HL-60 (cell line): ENCODE results near the gene ENPP1.

Experiments used
- DNase-seq, 2 experiments: peaks; one replicate each; pipeline ENCODE4 v3.0.0-alpha.2; 2010 to 2020; ENCODE audit warnings: low read depth in 1 of 2, low spot score in 1 of 2
- H3K27ac ChIP-seq: fragments of 250-450 bp; sonication (Bioruptor Pico); replicated peaks from 2 replicates; pipeline ENCODE4 v1.5.1; 2020; ENCODE audit warnings: mild to moderate bottlenecking, moderate library complexity
- H3K27me3 ChIP-seq: fragments of 250-450 bp; sonication (Bioruptor Pico); 2 replicates; pipeline ENCODE4 v1.5.1; 2021; ENCODE audit warnings: mild to moderate bottlenecking, moderate library complexity; ENCODE audit not compliant: insufficient read depth, poor library complexity, severe bottlenecking
- H3K4me3 ChIP-seq: replicated peaks from 2 replicates; pipeline ENCODE4 v1.5.1; 2011; ENCODE audit warnings: mild to moderate bottlenecking, control low read depth, low read length; ENCODE audit not compliant: insufficient read depth
- CTCF ChIP-seq: IDR thresholded peaks from one replicate; pipeline ENCODE4 v1.5.1; 2011; ENCODE audit warnings: low read length, control low read depth, inconsistent platforms; ENCODE audit not compliant: insufficient read depth
- GABPA ChIP-seq: IDR thresholded peaks from 2 replicates; pipeline ENCODE4 v1.6.1; 2012; ENCODE audit warnings: low read depth
- POLR2AphosphoS5 ChIP-seq: IDR thresholded peaks from 2 replicates; pipeline ENCODE4 v1.6.1; 2012; ENCODE audit warnings: low read depth
- REST ChIP-seq: IDR thresholded peaks from 2 replicates; pipeline ENCODE4 v1.6.1; 2012; ENCODE audit warnings: low read depth; ENCODE audit not compliant: insufficient replicate concordance
- SPI1 ChIP-seq: IDR thresholded peaks from 2 replicates; pipeline ENCODE4 v1.6.1; 2012; ENCODE audit warnings: low read depth, mild to moderate bottlenecking, borderline replicate concordance

Gene ENPP1

DNA sequence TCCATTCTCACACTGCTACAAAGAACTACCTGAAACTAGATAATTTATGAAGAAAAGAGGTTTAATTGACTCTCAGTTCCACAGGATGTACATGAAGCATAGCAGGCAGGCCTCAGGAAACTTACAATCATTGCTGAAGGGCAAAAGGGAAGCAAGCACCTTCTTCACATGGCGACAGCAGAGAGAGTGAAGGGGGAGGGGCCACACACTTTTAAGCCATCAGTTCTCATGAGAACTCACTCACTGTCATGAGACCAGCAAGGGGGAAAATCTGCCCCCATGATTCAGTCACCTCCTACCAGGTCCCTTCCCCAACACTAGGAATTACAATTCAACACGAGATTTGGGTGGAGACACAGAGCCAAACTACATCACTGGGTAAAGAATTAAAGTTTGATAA is 12.5 kb upstream of the ENPP1 start:
- Histone ChIP-seq H3K4me3 (no peak overlapping the region), H3K27me3 (no peaks in the 10 kb centered on the region), H3K27ac (no peak overlapping the region)
- DNase-seq: no peak
- TF ChIP-seq CTCF: no peak
- no peak for TF ChIP-seq GABPA
- no peak for TF ChIP-seq POLR2AphosphoS5
- TF ChIP-seq REST: no peak
- TF ChIP-seq SPI1: no peak

DNA sequence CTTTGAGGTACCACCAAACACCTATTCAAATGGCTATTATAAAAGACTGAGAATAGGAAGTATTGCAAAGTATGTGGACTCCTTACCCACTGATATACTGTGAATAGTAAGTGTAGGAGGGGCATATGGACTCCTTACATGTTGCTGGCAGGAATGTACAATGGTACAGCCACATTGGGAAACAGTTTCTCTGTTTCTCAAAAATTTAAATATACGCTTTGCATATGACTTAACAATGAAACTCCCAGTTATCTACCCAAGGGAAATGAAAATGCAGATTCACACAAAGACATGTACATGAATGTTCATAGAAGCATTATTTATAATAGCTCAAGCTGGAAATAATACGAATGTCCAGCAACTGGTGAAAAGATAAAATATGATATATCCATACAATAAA is 5.5 kb upstream of the ENPP1 start:
- TF ChIP-seq REST (no peak), CTCF (no peak)
- no peak overlapping the region for H3K27ac ChIP-seq
- no peak overlapping the region for H3K4me3 ChIP-seq
- DNase-seq: no peak
- H3K27me3 ChIP-seq: peaks cover 10% of the 10 kb centered on the region

DNA sequence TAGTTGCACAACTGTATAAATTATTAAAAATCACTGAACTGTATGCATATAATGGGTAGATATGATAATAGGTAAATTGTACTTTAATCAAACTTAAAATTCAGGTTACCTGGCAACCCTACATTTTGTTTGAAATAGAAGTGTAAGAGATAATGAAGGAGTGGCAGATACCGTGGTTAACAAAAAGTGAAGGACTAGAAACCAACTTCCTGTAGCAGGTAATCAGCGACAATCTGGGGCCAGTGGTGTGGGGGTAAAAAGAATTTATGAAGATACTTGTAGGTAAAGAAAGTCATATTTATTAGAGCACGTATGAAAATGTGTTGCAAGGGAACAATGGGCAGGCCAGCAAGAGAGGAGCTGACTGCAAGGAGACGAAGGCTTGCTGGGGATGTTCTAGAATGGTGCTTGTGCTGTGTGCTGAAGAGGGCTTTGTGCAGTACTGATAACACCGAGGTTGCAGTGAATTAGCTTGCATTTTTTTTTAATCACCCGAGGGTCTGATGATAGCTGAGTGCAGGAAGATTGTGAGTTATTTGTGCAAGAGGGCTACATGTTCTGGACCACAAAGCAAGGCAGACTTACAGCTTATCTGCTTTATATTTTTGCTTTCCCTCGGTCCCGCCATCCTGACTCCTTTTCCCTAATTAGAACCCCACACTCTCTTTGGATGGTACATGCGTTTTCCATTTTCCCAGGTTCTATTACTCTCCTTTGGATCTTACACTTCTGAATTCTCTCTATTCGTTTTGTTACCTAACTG is 4.6 kb upstream of the ENPP1 start:
- no peak for DNase-seq
- no peak overlapping the region for H3K4me3 ChIP-seq
- H3K27me3 ChIP-seq: peaks cover 14% of the 10 kb centered on the region
- no peak for TF ChIP-seq GABPA
- TF ChIP-seq POLR2AphosphoS5: no peak
- TF ChIP-seq CTCF: no peak
- no peak for TF ChIP-seq SPI1
- TF ChIP-seq REST: no peak
- H3K27ac ChIP-seq: no peak overlapping the region
